GDM1 (cell line): ENCODE measurements around the gene PRKAR1B.
A peak's percentile ranks its signal among the peaks of the same experiment; 100 is the strongest.

ENCODE experiments used
- DNase-seq: peaks from one replicate; lab custom pipeline; 2025; lab: John Stamatoyannopoulos, UW

Gene PRKAR1B

DNA sequence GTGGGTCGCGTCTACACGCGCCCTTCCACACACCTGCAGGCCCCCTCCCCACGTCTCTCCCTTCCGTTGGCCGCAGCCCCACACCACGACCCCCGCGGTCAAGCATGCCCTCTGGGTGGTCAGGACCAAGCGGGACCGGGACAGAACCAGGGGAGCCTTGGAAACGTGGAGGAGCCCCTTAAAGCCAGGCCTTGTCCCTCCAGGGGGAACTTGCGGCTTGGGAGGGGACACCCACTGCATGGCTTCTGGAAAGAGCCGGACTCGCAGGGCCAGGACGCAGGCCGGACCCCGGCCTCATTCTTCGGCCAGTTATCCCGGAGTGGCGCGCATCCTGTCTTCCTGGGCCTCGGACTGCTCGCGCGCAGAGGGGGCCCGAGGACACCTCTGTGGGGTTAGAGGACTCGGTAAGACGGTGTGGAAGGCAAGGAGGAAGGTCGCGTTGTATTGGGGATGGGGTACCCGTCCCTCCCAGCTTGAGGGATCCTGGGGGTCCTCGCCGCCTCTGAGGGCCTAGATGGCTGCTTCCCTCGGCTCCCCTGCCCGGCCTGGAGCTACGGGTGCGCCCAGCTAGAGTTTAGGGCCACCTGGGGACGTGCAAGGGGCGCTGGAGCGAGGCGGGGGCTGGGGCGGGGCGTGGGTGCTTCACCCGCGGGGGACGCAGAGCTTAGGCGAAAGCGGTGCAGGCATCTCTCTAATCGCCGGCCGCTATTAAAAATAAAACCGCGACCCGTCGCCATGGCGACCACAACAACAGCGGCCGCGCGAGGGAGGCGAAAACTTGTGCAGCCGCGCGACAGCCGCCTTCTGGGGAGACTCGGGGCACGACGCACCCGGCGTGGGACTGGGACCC is 205.6 kb downstream of the PRKAR1B start:
- no peak for DNase-seq

DNA sequence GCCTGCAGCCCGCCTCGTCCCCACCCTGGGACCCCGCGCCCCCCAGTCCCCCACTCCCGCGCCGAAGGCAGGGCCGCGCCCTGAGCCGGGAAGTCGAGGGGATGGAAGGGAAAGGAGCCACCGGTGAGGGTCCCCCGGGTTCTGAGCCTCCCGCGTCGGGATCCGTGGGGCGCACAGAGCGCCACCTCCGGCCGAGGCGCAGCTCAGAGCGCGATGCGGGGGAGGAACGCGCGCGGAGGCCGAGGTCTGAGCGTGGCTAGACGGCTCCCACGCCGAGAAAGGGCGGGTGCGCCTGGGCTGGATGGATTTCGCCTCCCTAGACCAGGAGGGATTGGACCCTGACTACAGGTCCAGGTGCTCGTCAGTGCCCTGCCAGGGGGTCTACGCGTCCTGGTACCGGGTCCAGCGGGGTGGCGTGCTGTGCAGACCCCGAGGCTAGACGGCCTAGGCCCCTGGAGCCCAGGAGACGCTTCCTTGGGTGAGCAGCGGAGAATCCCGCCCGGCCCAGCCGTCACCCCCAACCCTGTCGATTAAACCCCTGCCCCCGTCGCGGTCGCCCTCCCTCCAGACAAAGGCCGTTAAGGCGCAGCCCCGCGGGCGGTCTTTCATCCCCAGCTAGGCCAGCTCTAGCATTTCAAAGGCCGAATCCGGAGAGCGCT is 206.4 kb downstream of the PRKAR1B start:
- DNase-seq, result no peak

DNA sequence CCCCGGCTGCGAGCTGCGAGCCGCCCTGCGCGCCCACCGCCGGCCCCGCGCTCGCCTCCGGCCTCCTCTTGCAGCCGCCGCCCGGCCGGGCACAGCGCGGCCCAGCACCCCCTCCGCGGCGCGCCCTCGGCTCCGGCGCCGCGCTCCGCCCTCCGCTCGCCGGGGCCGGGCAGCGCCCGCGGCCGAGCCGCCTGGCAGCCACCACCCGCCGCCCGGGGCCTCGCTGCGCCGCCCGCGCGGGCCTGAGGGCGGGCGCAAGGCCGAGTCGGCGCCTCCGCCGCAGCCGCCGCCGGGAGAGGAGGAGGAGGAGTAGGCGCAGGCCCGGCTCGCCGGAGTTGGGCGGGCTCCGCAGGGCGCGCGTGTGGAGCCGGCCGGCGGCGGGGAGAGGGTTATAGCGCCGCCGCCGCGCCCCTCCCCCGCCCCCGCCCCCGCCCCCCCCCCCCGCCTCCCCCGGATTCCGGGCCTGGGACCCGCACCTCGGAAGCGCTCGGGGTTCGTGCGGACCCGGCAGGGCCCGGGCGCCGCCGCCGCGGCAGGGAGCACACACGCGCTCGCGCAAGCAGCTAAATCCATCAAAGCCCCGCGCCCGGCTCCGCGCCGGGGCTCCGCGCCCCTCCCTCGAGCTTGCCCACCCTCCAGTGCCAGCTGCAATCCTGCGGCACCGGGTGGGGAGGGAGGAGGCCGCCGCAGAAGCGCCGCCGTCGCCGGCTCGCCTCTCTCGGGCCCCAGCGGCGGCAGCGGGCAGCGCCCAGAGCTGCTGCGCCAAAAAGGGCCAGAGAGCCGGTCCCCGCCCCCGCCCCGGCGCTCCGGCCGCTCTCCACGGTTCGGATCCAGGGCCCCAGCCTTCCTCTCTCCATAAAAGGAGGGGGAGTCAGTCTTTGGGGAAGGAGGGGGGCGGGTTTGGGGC is 207.3 kb downstream of the PRKAR1B start, which contains the start of gene PDGFA:
PDGFA (minus strand) TSS at position 363 of the 907 bp plus-strand sequence. CDS start 845 bp downstream, outside the sequence.
- DNase-seq, result peak; percentile 20

DNA sequence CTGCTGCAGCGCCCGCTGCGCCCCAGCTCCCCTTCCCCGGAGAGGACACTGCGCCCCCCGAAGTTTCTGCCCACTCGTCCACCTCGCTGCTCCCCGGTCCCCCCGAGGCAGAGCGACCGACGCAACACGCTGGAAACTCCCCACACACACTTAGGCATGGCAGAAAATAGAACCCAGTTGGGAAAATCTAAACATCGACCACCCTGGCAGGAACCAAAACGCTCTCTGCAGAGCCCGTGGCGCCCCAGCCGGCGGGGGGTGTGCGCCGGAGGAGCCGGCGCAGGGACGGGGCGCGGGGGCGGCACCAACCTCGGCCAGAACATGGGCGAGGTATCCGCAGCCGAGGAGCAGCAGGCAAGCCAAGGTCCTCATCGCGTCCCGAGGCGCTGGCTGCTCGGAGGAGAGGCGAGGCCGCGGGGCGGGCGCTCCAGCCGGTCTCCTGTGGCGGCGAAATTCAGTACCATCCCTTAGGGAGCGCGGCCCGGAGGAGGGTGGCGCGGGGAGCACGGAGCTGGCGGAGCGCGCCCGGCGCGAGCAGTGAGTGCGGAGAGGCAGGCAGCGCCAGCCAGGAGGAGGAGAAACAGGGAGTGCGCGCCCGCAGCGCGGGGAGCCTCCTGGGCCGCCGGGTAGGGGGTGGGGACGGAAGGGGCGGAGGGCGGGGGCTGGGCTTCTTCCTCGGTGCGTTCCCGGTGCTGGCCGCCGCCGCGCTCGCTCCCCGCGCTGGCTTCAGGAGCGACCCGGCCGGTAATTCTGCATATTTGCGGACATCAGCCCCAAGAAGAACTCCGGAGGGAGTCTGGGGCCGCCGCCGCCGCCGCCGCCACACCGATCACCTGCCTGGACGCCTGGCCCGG is 208.2 kb downstream of the PRKAR1B start:
- peak; percentile 59 for DNase-seq

DNA sequence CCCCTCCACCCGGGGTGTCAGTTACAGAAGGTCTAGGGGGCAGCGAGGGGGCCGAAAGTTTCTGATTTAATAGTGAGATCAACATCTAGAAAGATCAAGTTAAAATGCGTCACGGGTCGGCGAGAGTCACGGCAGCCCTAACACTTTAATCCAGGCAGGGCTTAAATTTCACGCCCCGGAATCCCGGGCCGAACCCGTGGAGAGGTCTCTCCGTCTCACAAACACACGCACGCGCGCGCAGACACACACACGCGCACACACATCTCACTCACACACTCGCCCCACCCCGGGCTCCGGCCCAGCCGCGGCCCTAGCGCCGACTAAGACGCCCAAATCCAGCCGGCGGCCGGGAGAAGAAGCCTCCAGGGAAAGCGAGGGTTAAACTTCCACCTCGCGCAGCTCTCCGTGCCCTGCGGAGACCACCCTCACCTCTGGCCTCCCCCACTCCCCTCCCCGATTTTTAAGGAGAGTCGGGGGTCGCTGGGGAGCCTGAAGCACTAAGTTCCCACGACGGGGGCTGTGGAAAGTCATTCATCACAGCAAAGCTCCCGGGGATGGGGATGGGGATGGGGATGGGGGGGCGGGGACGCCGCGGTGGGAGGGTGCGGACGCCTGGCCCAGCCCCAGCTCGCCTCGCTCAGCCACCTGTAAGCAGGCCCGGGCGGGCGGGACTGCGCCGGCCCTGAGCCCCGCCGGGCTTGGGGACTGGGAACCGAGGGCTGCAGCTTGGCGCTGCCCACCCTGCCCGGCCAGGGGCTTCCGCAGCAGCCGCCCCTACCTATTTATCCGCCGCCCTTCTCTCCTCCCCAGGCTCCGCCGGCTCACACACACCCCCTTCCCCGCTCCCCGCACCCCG is 209.1 kb downstream of the PRKAR1B start:
- no peak for DNase-seq

DNA sequence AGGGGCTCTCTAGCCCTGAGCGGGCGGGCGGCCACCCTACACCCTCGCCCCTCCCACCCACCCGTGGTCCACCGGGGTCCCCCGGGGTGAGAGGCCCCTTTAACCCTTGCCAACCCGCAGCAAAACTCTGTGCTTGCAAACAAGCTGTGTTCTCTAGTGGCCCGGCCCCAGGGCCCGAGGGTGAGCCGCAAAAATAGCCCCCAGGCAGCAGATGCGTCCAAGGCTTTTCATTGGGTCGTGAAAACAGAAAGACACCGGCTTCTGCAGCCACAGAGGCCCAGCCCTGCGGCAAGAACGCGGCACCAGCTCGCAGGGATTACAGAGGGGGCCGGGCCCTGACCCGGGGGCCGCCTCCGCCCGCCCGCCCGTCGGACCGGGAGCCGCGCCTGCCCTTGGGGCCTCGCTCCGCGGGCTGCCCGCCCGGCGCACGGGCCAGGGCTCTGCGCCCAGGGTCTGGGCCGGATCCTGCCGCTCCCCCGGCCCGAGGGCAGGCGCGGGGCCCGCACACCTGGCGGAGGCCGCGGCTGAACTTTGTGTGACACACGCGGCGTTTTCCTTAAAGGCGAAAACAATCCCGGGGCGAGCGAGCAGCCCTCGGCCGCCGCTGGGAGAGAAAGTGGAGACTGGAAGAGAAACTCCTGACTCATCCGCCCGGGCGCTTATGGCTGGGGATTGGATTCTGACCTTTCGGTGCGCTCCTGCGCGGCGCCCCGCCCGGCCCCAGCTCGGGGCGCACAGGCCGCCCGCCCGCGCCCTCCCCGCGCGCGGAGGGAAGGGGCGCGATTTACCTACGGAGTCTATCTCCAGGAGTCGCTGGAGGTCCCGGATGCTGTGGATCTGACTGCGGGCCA is 210.2 kb downstream of the PRKAR1B start:
- DNase-seq, result no peak

DNA sequence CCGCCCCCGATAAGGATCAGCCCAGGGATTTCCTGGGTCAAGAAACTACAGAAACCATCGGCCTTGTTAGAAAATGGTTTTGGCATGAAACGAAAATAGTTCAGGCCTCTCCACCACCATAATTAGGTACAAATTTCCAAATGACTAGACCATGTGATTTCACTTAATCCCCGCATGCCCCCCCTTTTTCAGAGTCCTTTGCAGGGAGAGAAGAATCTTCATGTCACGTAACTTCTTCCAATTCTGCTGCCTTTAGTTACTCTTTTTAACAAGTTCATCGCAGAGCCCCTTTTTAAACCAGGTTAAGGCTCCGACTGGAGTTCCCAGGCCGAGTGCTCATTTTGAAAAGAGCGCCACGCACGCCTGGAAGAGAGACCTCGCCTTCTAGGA is 210.9 kb downstream of the PRKAR1B start:
- no peak for DNase-seq

DNA sequence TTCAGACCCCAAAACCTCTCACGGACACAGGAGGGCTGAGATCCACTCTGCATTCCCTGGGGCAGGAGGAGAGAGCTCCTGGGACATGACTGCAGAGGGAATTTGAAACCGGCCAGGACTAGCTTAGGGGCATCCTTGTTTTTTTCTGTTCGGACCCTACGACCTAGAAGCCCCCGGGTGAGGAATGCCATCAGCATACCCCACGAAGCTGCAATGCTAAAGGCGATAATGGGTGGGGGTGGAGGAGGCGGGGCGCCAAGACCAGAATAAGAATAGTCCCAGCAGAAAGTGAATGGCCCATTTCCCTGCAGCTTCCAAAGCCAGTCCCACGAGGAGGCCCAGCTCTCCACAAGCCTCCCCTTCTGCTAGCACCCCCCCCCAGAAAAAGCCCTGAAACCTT is 211.5 kb downstream of the PRKAR1B start:
- DNase-seq, result no peak

DNA sequence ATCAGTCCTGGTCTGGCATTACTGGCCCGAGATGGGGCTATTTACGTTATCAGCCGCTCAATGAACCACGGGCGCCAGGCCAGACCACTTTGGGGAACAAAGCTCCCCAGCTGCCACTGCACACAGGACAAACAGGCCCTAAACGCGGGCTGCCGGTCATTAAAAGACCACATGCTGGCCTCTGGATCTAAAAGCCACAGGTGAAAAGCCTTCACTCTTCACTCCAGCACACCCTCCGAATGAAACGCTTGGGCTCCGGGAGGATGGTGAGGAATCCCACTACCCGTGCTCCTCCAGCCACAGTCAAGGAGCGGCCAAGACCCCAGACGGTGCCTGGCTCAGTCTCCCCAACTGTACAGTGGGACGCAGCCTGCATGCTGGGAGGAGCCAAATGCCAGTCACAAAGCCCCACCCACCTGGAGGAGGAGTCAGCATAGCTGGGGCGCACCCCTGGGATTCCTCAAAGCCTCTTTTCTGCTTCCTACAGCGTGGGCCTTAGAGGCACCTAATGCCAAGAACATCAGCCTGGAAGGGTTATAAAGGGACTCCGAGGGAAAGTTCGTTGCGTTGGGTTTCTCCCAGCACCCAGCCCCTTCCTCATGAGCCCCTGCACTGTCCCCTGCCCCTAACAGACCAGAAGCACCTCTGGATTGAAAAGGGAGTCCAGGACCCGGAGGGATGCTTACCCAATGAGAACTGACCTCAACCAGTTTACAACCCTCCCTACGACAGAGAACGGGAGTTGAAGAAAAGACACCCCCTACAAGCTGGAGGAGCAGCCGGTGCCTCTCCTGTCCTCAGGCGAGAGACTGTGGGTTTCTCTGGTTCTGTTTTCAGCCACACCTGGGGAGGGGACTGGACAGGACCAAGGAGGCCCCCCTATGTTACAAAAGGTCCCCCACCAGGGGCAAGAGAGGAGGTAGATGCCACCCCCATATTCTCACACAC is 212.2 kb downstream of the PRKAR1B start:
- no peak for DNase-seq

DNA sequence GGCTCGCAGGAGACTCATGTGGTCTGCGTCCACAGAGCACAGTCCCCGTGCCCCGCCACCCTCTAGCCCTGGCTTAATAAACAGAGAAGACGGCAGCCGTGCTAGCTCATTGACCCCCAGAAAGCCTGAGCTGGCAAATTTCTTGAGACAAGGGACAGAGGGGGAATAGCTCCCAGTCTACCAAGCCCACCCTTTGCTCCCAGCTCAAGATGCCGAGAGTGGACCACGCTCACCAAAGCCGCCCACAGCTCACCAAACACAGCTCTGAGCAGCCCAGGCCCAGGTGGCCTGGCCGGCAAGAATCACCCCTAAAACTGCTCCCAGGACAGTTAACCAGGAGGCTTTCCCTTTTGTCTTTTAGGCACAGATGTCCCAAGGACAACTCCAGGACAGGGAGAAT is 212.8 kb downstream of the PRKAR1B start:
- DNase-seq, result no peak

DNA sequence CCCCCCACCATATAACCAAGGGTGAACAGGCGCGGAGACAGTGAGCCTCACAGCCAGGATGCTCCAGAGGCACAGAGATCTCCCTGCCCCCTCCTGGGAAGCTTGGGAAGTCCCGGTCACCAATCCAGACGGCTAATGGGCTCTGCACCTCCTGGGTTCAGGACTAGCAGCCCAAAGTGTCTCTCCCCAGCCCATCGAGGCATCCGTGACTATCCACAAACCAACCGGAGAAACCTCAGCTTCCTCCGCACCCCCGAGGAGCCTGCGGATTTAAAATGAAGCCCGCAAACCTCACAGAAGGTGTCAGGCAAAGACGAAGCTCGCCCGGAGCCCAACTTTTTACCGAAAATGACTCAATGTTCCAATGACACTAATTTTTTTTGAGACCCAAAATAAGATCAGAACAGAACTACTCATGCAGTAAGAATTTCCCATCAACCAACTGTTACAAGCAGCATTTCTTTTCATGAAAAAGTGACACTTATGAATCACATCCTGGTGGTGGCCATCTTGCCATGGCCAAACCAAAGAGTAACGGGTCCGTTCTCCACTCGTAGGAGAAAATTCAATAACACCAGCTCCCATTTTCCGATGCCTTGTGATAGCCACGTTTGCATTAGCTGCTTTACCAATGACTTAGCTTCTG is 213.4 kb downstream of the PRKAR1B start:
- DNase-seq, result no peak

DNA sequence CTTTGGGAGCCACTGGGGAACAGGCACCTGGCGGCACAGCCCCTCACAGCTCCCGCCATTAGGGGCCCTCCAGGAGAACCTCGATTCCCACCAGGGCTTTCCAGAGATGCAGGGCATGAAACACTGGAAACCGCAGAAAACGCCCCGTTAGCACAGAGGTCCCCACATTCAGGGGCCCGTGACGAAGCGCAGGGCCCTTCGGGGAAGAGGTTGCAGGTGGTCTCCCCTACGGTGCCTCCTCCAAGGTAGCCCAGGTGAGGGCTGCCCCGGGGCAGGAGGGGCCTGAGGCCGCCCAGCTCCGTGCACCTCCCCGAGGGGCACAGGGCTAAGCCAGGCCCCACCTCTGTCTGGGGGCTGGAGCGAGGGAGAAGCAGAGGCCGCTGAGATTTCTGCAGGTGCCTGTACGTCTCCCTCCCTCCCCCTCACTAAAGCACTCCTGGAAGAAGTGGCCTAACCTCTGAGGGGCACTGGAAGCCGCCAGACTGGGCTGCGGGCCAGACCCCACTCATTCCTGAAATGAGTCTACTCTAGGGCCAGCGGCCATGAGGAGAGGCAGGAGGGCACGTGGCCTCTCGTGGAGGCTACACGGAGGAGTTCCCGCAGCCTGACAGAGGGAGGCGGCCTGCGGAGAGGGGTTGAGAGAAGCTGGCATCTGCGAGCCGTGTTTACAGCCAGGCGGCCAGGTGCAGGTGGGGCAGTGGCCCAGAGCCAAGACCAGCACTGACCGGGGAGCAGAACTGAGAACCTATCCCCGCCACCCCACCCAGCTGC is 214.4 kb downstream of the PRKAR1B start:
- DNase-seq, result no peak

DNA sequence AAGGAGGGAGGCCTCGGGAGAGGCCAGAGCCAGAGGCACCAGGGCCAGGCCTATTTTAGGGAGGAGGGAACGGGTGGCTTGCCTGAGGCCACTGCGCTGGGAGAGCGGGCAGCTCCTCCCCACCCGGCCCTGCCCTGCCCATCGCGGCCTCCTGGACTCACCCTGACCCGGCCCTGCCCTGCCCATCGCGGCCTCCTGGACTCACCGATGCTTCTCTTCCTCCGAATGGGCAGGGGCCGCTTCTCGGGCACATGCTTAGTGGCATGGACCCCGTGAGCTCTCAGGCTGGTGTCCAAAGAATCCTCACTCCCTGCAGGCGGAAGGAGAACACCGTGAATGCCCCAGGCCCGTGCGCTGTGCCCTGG is 215.0 kb downstream of the PRKAR1B start:
- DNase-seq, result no peak

DNA sequence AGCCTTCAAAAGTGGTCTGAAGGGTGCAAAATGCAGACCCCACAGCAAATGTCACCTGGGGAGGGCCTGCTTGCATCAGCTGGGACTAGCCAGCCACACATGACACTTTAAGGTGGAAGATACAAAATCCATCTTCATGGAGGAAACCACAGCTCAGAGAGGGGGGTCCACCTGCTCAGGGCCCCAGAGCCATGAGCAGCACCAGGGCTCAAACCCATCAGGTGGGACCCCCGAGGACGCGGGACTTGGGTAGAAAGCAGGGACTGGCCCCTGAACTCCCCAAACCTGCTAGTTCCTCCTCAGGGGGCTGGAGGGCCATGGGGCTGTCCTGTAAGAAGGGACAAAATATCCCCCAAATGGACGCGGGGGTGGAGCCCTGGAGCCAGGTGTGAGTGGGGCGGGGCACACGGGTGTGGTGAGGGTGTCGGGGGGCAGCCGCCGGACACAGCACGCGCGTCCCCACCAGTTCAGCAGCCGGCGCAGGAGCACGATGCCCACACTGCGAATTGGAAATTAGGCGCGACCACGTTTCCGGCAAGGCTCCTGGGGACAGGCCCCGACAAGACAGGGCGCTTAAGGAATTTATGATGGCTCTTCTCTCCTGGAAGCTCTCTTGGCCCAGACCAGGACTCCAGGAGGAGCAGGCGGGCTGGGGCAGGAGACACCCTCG is 215.5 kb downstream of the PRKAR1B start:
- DNase-seq, result no peak

DNA sequence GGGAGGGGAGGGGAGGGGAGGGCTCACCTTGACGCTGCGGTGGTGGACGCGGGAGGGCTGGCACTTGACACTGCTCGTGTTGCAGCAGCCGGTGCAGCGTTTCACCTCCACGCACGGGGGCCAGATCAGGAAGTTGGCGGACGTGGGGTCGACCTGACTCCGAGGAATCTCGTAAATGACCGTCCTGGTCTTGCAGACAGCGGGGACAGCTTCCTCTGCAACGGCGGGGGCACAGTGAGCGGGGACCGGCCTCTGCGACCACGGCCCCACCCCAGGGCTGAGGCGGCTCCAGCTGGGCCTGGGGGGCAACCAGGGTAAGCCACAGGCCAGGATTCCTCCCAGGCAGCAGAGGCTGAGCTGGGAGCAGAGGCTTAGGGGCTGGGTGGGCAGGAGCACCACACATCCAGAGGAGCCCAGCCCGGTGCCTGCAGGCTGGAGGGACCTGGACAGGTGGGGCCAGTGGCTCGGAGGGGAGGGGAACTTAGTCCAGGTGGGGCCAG is 216.2 kb downstream of the PRKAR1B start:
- no peak for DNase-seq

DNA sequence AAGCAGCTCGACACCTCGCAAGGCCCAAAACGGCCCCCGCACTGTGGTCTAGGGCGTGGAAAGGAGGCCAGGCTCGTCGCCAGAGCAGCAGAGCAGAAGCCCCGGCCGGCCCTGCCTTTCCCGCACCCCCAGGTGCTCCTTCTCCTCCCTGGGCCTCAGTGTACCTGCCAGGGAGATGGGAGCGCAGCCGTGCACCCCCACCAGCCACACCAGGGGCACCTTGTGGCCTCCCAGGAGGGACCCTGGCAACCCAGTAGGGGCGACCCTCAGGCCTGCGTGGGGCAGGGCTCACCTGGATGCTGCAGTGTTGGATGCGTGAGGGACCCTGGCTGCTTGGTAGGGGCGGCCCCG is 217.0 kb downstream of the PRKAR1B start:
- no peak for DNase-seq
